ENCODE data around the gene GLYAT.

Gene GLYAT

GRCh38 chr11:58771458-58771855 lies 39.7 kb upstream of the GLYAT start:
- H3K36me3 ChIP-seq (ENCODE audit: control insufficient read depth in 1 of 2, insufficient read depth in 2 of 2, low read length in 2 of 2) = no peaks in the 10 kb centered on the region
- no peak overlapping the region for H2BK120ac ChIP-seq (ENCODE audit: insufficient read depth, low read length, poor library complexity)
- no peaks in the 10 kb centered on the region for H3K27me3 ChIP-seq (ENCODE audit: insufficient read depth, low read length)
- no peaks in the 10 kb centered on the region for H3K4me1 ChIP-seq (ENCODE audit: control insufficient read depth in 1 of 2, insufficient read depth in 2 of 2, low read length in 2 of 2)
- H4K8ac ChIP-seq (ENCODE audit: low read depth, low read length) = no peak overlapping the region
- peaks cover 5% of the 10 kb centered on the region for H3K9me3 ChIP-seq (ENCODE audit: insufficient read depth, low read depth, low read length)
- H3K9ac ChIP-seq (ENCODE audit: low read length) = no peak overlapping the region
- DNase-seq = peak in 1 of 2 donors; percentile 24
- H3K4me3 ChIP-seq (ENCODE audit: low read depth, low read length) = no peak overlapping the region
- WGBS (ENCODE audit: extremely low coverage, insufficient coverage, insufficient read length) = no CpG with 5 or more reads among the region's 3 CpGs
- peak overlapping the region; percentile 38 for H3K27ac ChIP-seq (ENCODE audit: low read depth, low read length)
- no peak overlapping the region for H4K12ac ChIP-seq (ENCODE audit: low read depth, low read length)
- H3K4ac ChIP-seq (ENCODE audit: low read depth, low read length) = no peak overlapping the region
- H3K4me2 ChIP-seq (ENCODE audit: low read length) = no peak overlapping the region
- H2BK5ac ChIP-seq (ENCODE audit: low read depth, low read length, poor library complexity) = no peak overlapping the region
- no peak overlapping the region for H2AFZ ChIP-seq (ENCODE audit: insufficient read depth, low read length, poor library complexity)
- no peak overlapping the region for H2AK5ac ChIP-seq (ENCODE audit: low read length)
- no peak overlapping the region for H2BK12ac ChIP-seq (ENCODE audit: low read length)
- no peak overlapping the region for H3K14ac ChIP-seq (ENCODE audit: low read length)
- H3K79me1 ChIP-seq (ENCODE audit: low read length) = peaks cover 4% of the 10 kb centered on the region
- no peak overlapping the region for H3K18ac ChIP-seq (ENCODE audit: low read length)
- peak overlapping the region; percentile 79 for H4K91ac ChIP-seq (ENCODE audit: low read depth, low read length)
- no peaks in the 10 kb centered on the region for H3K79me2 ChIP-seq (ENCODE audit: control insufficient read depth, insufficient read depth, low read length, poor library complexity)
- H3K23ac ChIP-seq (ENCODE audit: low read length) = no peak overlapping the region

GRCh38 chr11:58770627-58771457 lies 39.1 kb upstream of the GLYAT start:
- H3K36me3 ChIP-seq (ENCODE audit: control insufficient read depth in 1 of 2, insufficient read depth in 2 of 2, low read length in 2 of 2) = no peaks in the 10 kb centered on the region
- no peak overlapping the region for H4K12ac ChIP-seq (ENCODE audit: low read depth, low read length)
- no peak overlapping the region for H4K8ac ChIP-seq (ENCODE audit: low read depth, low read length)

GRCh38 chr11:58770166-58770565 lies 38.4 kb upstream of the GLYAT start:
- Histone ChIP-seq H2AFZ (ENCODE audit: insufficient read depth, low read length, poor library complexity) (no peak overlapping the region), H3K27me3 (ENCODE audit: insufficient read depth, low read length) (no peaks in the 10 kb centered on the region), H3K36me3 (ENCODE audit: control insufficient read depth in 1 of 2, insufficient read depth in 2 of 2, low read length in 2 of 2) (no peaks in the 10 kb centered on the region), H2AK5ac (ENCODE audit: low read length) (no peak overlapping the region), H3K4me2 (ENCODE audit: low read length) (no peak overlapping the region), H3K9me3 (ENCODE audit: insufficient read depth, low read depth, low read length) (peaks cover 5% of the 10 kb centered on the region), H3K4me3 (ENCODE audit: low read depth, low read length) (no peak overlapping the region), H3K27ac (ENCODE audit: low read depth, low read length) (peak overlapping the region; percentile 52), H3K14ac (ENCODE audit: low read length) (no peak overlapping the region), H3K4me1 (ENCODE audit: control insufficient read depth in 1 of 2, insufficient read depth in 2 of 2, low read length in 2 of 2) (no peaks in the 10 kb centered on the region), H3K9ac (ENCODE audit: low read length) (no peak overlapping the region), H3K4ac (ENCODE audit: low read depth, low read length) (no peak overlapping the region), H3K23ac (ENCODE audit: low read length) (no peak overlapping the region), H4K91ac (ENCODE audit: low read depth, low read length) (peak overlapping the region; percentile 60), H2BK12ac (ENCODE audit: low read length) (no peak overlapping the region), H3K18ac (ENCODE audit: low read length) (no peak overlapping the region), H3K79me2 (ENCODE audit: control insufficient read depth, insufficient read depth, low read length, poor library complexity) (no peaks in the 10 kb centered on the region), H3K79me1 (ENCODE audit: low read length) (peaks cover 4% of the 10 kb centered on the region), H2BK120ac (ENCODE audit: insufficient read depth, low read length, poor library complexity) (peak overlapping the region; percentile 35), H4K8ac (ENCODE audit: low read depth, low read length) (no peak overlapping the region), H4K12ac (ENCODE audit: low read depth, low read length) (no peak overlapping the region), H2BK5ac (ENCODE audit: low read depth, low read length, poor library complexity) (peak overlapping the region; percentile 70)
- no CpG with 5 or more reads among the region's 2 CpGs for WGBS (ENCODE audit: extremely low coverage, insufficient coverage, insufficient read length)
- DNase-seq = peak in 1 of 2 donors; percentile 25

More at GRCh38 chr11:58770627-58771457, 39.1 kb upstream of the GLYAT start:
- Histone ChIP-seq H3K27me3 (ENCODE audit: insufficient read depth, low read length) (no peaks in the 10 kb centered on the region), H3K14ac (ENCODE audit: low read length) (no peak overlapping the region), H3K27ac (ENCODE audit: low read depth, low read length) (peak overlapping the region; percentile 52), H3K23ac (ENCODE audit: low read length) (no peak overlapping the region), H2BK12ac (ENCODE audit: low read length) (no peak overlapping the region), H3K79me1 (ENCODE audit: low read length) (peaks cover 4% of the 10 kb centered on the region), H3K4me3 (ENCODE audit: low read depth, low read length) (no peak overlapping the region), H3K18ac (ENCODE audit: low read length) (no peak overlapping the region), H2AFZ (ENCODE audit: insufficient read depth, low read length, poor library complexity) (no peak overlapping the region), H3K4me2 (ENCODE audit: low read length) (no peak overlapping the region), H3K9me3 (ENCODE audit: insufficient read depth, low read depth, low read length) (peaks cover 5% of the 10 kb centered on the region), H2BK120ac (ENCODE audit: insufficient read depth, low read length, poor library complexity) (peak overlapping the region; percentile 39), H4K91ac (ENCODE audit: low read depth, low read length) (peak overlapping the region; percentile 79), H3K79me2 (ENCODE audit: control insufficient read depth, insufficient read depth, low read length, poor library complexity) (no peaks in the 10 kb centered on the region), H2AK5ac (ENCODE audit: low read length) (no peak overlapping the region), H3K4ac (ENCODE audit: low read depth, low read length) (no peak overlapping the region), H3K4me1 (ENCODE audit: control insufficient read depth in 1 of 2, insufficient read depth in 2 of 2, low read length in 2 of 2) (no peaks in the 10 kb centered on the region), H2BK5ac (ENCODE audit: low read depth, low read length, poor library complexity) (peak overlapping the region; percentile 70), H3K9ac (ENCODE audit: low read length) (no peak overlapping the region)
- no CpG with 5 or more reads among the region's 11 CpGs for WGBS (ENCODE audit: extremely low coverage, insufficient coverage, insufficient read length)
- DNase-seq = peak; percentile 88 to 89

- no CpG with 5 or more reads among the region's 2 CpGs for WGBS (ENCODE audit: extremely low coverage, insufficient coverage, insufficient read length)
These were observed 37.6 kb upstream of the GLYAT start for GRCh38 chr11:58769308-58769707.

More at GRCh38 chr11:58769308-58769707, 37.6 kb upstream of the GLYAT start:
- H3K27me3 ChIP-seq (ENCODE audit: insufficient read depth, low read length) = no peaks in the 10 kb centered on the region
- no peak overlapping the region for H3K14ac ChIP-seq (ENCODE audit: low read length)
- no peak overlapping the region for H4K8ac ChIP-seq (ENCODE audit: low read depth, low read length)
- no peaks in the 10 kb centered on the region for H3K4me1 ChIP-seq (ENCODE audit: control insufficient read depth in 1 of 2, insufficient read depth in 2 of 2, low read length in 2 of 2)
- H2BK120ac ChIP-seq (ENCODE audit: insufficient read depth, low read length, poor library complexity) = peak overlapping the region; percentile 29
- H3K4me3 ChIP-seq (ENCODE audit: low read depth, low read length) = no peak overlapping the region
- H3K9me3 ChIP-seq (ENCODE audit: insufficient read depth, low read depth, low read length) = peaks cover 5% of the 10 kb centered on the region
- no peak overlapping the region for H4K12ac ChIP-seq (ENCODE audit: low read depth, low read length)
- peak overlapping the region; percentile 14 for H2BK5ac ChIP-seq (ENCODE audit: low read depth, low read length, poor library complexity)
- H3K36me3 ChIP-seq (ENCODE audit: control insufficient read depth in 1 of 2, insufficient read depth in 2 of 2, low read length in 2 of 2) = no peaks in the 10 kb centered on the region
- no peak overlapping the region for H3K4me2 ChIP-seq (ENCODE audit: low read length)
- no peak overlapping the region for H3K9ac ChIP-seq (ENCODE audit: low read length)
- H3K18ac ChIP-seq (ENCODE audit: low read length) = no peak overlapping the region
- no peak overlapping the region for H2BK12ac ChIP-seq (ENCODE audit: low read length)
- H2AK5ac ChIP-seq (ENCODE audit: low read length) = no peak overlapping the region
- H3K79me2 ChIP-seq (ENCODE audit: control insufficient read depth, insufficient read depth, low read length, poor library complexity) = no peaks in the 10 kb centered on the region
- H3K23ac ChIP-seq (ENCODE audit: low read length) = no peak overlapping the region
- H2AFZ ChIP-seq (ENCODE audit: insufficient read depth, low read length, poor library complexity) = no peak overlapping the region
- no peak overlapping the region for H3K27ac ChIP-seq (ENCODE audit: low read depth, low read length)
- no peak overlapping the region for H3K4ac ChIP-seq (ENCODE audit: low read depth, low read length)
- H4K91ac ChIP-seq (ENCODE audit: low read depth, low read length) = peak overlapping the region; percentile 48
- peaks cover 4% of the 10 kb centered on the region for H3K79me1 ChIP-seq (ENCODE audit: low read length)
- DNase-seq = no peak
